NCI-H187 treated with DMSO at 0.1 percent for 48 hours (cell line): ENCODE measurements around the gene DRD3.

ENCODE experiments used
- DNase-seq: peaks from one replicate; lab custom pipeline; 2025; lab: John Stamatoyannopoulos, UW

DRD3 gene

DNA sequence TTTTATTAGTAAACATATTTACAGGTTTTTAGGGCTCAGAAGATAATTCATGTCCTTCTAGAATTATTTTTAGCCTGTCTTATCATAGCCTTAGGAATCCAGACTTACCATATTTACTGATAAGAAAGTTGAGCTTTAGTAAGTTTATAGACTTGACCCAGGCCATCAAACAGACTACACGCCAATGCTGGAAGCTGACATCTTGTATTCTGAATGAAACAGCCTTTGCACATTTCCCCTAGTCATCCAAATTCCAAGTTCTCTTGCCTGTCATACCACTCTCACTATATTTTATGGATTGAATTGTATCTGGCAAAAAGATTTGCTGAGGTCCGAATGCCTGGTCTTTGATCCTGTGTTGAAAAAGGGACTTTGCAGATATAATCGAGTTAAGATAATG is 58.6 kb downstream of the DRD3 start:
- DNase-seq = no peak

GRCh38 chr3:114119776-114120175 is 59.1 kb downstream of the DRD3 start:
- no peak for DNase-seq

- DNase-seq = no peak
Measured at GRCh38 chr3:114115143-114115542, 63.7 kb downstream of the DRD3 start.

DNA sequence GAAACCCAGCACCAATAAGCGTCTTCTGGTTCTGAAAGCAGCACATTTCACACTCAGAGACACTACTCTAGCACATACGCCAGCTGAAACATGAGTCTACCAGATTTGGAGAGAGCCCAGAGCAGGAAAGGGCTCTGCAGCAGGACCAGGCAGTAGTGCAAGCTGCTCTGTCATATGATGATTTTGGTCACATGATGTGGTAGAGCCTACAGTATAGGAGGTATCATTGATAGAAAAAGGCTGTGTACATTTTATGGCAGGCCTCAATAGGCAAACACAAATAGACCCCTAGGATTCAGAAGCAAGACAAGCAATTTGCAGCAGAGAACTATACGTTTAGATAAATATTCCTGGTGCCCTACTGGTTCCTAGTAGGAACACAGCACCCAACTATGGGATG is 64.1 kb downstream of the DRD3 start:
- DNase-seq = no peak

DNA sequence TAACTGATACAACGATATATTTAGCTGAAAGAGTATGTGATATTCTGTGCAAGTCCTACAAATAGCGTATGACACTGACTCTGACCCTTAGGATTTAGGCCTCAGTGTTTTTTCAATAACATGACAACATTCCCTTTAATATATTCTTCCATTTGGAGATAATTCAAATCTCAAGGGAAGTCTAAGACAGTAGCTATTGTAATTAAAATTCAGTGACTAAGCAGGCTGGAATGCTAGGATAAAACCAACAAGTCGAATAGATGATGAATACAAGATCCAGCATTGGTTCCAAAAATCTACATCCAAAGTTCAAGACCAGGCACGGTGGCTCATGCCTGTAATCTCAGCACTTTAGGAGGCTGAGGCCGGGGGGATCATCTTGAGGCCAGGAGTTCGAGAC is 66.2 kb downstream of the DRD3 start:
- DNase-seq = no peak

DNA sequence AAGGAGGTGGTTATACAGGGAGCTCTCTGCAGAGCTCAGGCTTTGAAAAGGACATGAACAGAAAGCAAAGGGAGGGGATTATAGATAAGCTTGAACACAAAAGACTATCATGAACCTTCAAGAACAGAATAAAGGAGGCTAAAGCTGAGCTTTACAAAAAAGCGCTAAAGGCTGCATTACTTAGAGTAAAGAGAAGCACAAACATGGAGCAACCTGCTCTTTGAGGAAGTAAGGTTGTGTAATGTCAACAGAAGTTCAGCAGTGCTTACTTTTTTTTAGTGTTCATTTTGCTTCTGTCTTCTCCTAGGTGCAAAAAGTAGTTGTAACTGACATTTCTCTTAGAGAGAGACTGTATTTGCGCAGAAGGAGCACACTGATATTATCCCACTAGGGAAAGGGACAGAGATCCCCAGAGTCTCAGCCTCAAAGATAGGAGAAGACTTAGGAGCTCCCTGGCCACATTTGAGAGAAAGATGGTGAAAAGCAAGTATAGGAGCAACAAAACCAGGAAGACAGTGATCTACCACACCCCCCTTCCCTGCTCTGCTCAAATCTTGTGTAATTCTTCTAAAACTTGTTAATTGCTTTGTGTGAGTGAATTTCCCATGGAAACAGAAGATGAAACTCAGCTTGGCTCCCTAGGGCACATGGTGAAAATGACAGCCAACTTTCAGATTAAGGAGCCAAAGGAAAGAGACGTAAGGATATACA is 67.6 kb downstream of the DRD3 start:
- DNase-seq = no peak

GRCh38 chr3:114110439-114110838 is 68.4 kb downstream of the DRD3 start:
- DNase-seq = no peak

DNA sequence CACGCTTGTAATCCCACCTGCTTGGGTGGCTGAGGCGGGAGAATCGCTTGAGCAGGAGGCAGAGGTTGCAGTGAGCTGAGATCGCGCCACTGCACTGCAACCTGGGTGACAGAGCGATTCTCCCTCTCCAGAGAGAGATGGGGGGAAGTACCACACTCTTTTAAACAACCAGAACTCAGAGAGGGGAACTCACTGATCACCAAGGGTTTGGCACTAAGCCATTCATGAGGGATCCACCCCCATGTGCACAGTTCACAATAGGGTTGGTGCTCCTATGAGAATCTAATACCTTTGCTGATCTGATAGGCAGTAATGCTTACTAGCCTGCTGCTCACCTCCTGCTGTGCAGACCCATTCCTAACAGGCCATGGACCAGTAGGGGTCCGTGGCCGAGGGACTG is 70.7 kb downstream of the DRD3 start:
- no peak for DNase-seq

DNA sequence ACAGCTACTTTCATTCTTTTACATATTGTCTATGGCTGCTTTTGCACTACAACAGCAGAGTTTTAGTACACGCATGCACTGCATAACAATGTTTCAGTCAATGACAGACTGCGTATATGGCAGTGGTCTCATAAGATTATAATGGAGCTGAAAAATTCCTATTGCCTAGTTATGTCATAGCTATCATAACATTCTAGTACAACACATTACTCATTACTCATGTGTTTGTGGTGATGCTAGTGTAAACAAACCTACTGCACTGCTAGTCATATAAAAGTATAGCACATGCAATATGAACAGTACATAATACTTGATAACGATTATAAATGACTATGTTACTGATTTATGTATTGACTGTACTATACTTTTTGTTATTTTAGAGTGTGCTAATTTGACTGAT is 74.4 kb downstream of the DRD3 start:
- no peak for DNase-seq

GRCh38 chr3:114103858-114104257 is 75.0 kb downstream of the DRD3 start:
- no peak for DNase-seq

- no peak for DNase-seq
Measured at GRCh38 chr3:114103181-114103580, 75.7 kb downstream of the DRD3 start.

DNA sequence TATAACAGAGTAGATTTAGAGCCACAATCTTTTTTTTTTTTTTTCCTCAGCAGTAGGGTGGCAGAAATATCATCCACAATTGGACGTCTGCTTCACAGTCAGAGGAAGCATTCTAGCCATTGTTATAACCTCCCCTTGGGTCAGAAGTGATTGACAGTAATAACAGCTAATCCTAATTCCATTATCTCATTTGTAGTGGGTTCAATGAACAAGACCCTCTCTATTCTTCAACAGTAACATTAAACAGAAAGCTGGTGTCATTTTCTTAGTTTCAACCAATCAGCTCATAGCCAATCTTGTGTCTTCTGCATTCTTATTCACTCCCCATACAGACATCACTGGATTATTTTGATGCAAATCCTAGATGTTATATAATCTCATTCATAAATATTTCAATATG is 77.8 kb downstream of the DRD3 start:
- DNase-seq = no peak

- DNase-seq = no peak
Measured at GRCh38 chr3:114095796-114096195, 83.1 kb downstream of the DRD3 start.

GRCh38 chr3:114093596-114093995 is 85.3 kb downstream of the DRD3 start:
- DNase-seq = no peak

DNA sequence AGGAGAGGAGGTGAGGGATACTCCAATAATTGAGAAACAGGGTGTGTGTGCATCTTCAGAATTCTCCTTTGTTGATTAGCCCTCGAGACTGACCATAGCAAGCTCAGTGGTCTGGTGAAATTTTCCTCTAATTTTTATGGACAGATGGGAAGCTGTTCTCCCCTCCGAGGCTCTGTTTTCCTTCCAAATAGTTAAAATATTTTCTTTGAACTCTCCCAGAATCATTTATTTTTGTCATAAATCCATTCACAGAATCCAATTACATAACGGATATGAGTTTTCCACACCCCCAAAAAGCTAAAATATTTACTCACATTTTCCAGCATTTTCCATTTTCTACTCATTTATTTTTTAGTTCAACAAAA is 85.9 kb downstream of the DRD3 start:
- no peak for DNase-seq

DNA sequence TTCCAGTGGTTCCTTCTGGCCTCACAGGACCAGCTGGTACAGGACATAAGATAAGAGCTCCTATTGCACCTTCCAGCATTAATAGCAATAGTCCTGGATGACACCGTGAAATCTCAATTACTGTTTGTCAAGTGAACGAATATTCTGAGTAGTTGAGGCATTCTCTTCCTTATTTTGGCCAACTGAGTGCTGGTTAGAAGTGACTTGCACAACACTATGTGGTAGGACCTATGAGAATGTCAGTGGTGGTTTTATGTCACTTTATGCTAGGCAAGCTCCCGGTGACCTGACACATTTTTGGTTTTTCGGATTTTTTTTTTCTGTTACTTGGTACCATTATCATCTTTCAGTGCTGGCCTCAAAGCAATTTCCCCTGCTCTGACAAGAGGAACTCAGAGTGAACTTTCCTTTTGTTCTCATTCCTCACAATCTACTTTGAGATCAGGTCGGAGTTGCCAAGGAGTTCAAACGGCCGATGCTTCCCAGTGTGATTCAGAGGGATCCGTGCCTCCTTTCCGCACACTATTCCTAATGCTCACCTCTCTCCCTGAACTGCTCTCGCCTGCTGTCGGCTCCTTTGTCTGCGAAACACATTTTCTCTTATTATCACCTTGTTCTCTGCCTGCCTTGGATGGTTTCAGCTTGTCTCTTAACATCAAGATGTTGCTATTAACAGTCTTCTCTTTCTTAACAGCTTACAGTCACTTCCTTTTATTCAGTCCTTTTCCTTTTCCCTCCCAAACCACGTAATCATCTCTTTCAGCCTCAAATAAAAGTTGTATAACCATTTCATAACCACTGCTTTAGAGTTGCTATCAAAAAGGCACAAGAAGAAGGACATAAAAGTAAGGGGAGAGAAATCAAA is 86.5 kb downstream of the DRD3 start:
- DNase-seq = no peak

DNA sequence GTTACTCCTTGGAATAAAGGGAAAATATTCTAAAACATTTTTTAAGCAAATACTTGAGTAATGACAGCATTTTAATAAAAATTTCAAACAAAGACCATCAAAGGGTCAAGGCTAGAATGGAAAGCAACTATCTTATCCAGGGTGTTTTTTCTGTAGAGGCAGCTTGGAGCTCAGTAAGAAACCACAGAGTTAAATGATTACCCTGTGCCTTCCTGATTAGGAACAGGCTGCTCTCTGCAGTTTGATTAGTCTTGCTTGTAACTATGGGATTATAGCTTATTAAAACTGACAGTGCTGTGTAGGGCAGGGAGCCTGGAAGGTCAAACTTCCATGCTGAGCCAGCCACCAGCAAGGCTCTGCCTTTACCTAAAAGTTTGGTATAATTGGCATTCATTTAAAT is 89.2 kb downstream of the DRD3 start:
- no peak for DNase-seq

- no peak for DNase-seq
Measured at GRCh38 chr3:114086356-114086755, 92.5 kb downstream of the DRD3 start.

GRCh38 chr3:114083112-114083511 is 95.7 kb downstream of the DRD3 start:
- DNase-seq = no peak

DNA sequence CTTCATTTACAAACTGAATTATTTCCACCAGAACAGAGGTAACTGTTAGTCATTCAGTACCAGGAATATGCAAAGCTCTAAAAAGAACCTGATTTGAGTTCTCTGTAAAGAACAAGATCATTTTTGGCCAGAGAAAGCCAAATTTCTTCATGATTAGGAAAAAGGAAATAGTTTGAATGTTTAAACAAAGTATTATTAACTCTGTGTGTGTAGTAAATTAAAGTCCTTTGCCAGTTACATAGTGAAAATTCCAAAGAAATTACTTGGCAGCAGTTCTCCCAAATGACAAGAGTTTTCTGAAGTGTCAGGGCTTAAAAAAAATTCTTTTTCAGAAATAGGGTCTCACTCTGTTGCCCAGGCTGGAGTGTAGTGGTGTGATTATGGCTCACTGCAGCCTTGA is 97.8 kb downstream of the DRD3 start:
- no peak for DNase-seq

DNA sequence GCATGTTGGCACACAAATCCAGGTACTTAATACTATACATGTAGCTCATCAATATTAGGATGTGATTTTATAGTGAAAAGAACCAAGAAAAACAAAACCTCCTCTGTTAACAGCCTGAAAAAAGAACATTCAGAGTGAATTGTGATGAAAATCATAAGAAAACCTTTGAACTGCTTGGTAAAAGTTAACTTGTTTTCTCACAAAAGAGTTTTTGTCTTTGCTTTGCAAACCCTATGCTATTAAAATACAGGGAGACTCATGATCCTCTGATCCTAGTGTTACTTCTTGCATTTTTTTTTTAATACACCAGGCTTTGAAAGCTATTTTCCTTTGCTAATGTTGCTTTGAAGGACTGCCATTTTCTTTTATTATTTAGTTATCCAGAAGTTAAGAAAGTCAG is 98.7 kb downstream of the DRD3 start:
- no peak for DNase-seq

GRCh38 chr3:114079761-114080160 is 99.1 kb downstream of the DRD3 start:
- DNase-seq = no peak

DNA sequence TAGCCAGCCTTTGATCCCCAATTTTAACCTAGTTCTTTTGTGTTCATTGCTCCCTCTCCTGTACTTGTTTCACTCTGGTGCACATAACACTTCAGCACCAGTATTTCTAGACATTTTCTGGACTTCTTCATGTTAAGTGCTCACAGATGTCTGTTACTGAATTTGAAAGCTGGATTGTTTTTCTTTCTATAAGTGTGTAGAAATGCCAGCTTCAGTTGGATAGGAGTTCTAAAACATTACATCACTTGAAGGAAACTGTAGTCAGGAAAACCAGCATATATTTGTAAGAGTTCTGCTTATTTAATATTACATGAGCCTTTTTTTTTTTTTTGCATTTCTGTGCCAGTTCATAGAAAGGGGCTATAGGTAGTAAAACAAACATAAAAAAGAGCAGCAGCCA is 100.7 kb downstream of the DRD3 start:
- no peak for DNase-seq
